GM23338 (cell line): ENCODE results near the gene CMYA5. TPM values are rescaled to one million over a fixed set of nuclear protein-coding genes. Genes with fewer than 3 reads are reported as not detected.
A peak's percentile ranks its signal among the peaks of the same experiment; 100 is the strongest.

Source experiments
- ATAC-seq: fragments of 200-7000 bp; cut with Tn5 transposase; 3 replicates; pipeline ENCODE4 v1.9.1; 2020
- DNase-seq: peaks from one replicate; pipeline ENCODE4 v3.0.0-alpha.2; 2015; ENCODE audit warnings: low spot score
- H2AFZ ChIP-seq: fragments of 200-600 bp; sonication (generic); 2 replicates; pipeline ENCODE4 v1.8.0; 2016; ENCODE audit warnings: antibody characterized with exemption, mild to moderate bottlenecking, moderate library complexity
- H3F3A ChIP-seq: fragments of 200-600 bp; sonication (generic); replicated peaks from 2 replicates; pipeline ENCODE4 v1.8.0; 2017; ENCODE audit warnings: antibody characterized with exemption, mixed run types, low read depth
- H3K27ac ChIP-seq: fragments of 200-600 bp; sonication (generic); 2 replicates; pipeline ENCODE4 v1.6.1; 2016; ENCODE audit warnings: low read depth
- H3K27me3 ChIP-seq: fragments of 200-600 bp; sonication (generic); 2 replicates; pipeline ENCODE4 v1.8.0; 2016; ENCODE audit warnings: mild to moderate bottlenecking, mixed run types, moderate library complexity; ENCODE audit not compliant: insufficient read depth
- H3K36me3 ChIP-seq: fragments of 200-600 bp; sonication (generic); 2 replicates; pipeline ENCODE4 v1.8.0; 2016; ENCODE audit warnings: mild to moderate bottlenecking; ENCODE audit not compliant: insufficient read depth
- H3K4me1 ChIP-seq: fragments of 200-600 bp; sonication (generic); 2 replicates; pipeline ENCODE4 v1.8.0; 2016; ENCODE audit warnings: mild to moderate bottlenecking, moderate library complexity; ENCODE audit not compliant: insufficient read depth
- H3K4me2 ChIP-seq: fragments of 200-600 bp; sonication (generic); 2 replicates; pipeline ENCODE4 v1.7.1; 2017; ENCODE audit warnings: mixed run types
- H3K4me3 ChIP-seq: fragments of 200-600 bp; sonication (generic); 2 replicates; pipeline ENCODE4 v1.6.1; 2016; ENCODE audit warnings: mixed run types
- H3K79me2 ChIP-seq: fragments of 200-600 bp; sonication (generic); replicated peaks from 2 replicates; pipeline ENCODE4 v1.8.0; 2017; ENCODE audit warnings: mild to moderate bottlenecking; ENCODE audit not compliant: insufficient read depth
- H3K9me2 ChIP-seq: fragments of 200-600 bp; sonication (generic); 2 replicates; pipeline ENCODE4 v1.8.0; 2017; ENCODE audit not compliant: insufficient read depth
- H4K20me1 ChIP-seq: fragments of 200-600 bp; sonication (generic); replicated peaks from 2 replicates; pipeline ENCODE4 v1.8.0; 2017; ENCODE audit warnings: mild to moderate bottlenecking; ENCODE audit not compliant: insufficient read depth
- H3K27ac Mint-ChIP-seq: 2 replicates; pipeline ENCODE4 v1.8.0; 2020; ENCODE audit warnings: inconsistent platforms, mild to moderate bottlenecking, moderate library complexity, mixed read lengths
- H3K27me3 Mint-ChIP-seq: 3 replicates; pipeline ENCODE4 v1.8.0; 2022; ENCODE audit warnings: low read depth, mild to moderate bottlenecking, moderate library complexity, mixed read lengths, inconsistent platforms; ENCODE audit not compliant: insufficient read depth, poor library complexity
- H3K36me3 Mint-ChIP-seq: 3 replicates; pipeline ENCODE4 v1.8.0; 2021; ENCODE audit warnings: low read depth, mild to moderate bottlenecking, inconsistent platforms, moderate library complexity, mixed read lengths
- H3K4me1 Mint-ChIP-seq: 3 replicates; pipeline ENCODE4 v1.8.0; 2020; ENCODE audit warnings: mild to moderate bottlenecking, inconsistent platforms, mixed read lengths
- H3K4me3 Mint-ChIP-seq: 3 replicates; pipeline ENCODE4 v1.8.0; 2021; ENCODE audit warnings: moderate library complexity, mild to moderate bottlenecking, inconsistent platforms, mixed read lengths
- H3K9me3 Mint-ChIP-seq: 3 replicates; pipeline ENCODE4 v1.8.0; 2020; ENCODE audit warnings: moderate library complexity, mild to moderate bottlenecking, inconsistent platforms, mixed read lengths
- CREB1 ChIP-seq: fragments of 250-450 bp; sonication (Bioruptor Pico); IDR thresholded peaks from 2 replicates; pipeline ENCODE4 v1.5.0; 2020; ENCODE audit warnings: low read depth, mild to moderate bottlenecking, moderate library complexity
- CTCF ChIP-seq, 2 experiments: fragments of 200-600 bp in 1 of 2; sonication (generic) in 1 of 2; conservative IDR thresholded peaks; 2 replicates each; pipeline versions ENCODE4 v1.5.1 to v1.6.1; 2016 to 2017; ENCODE audit warnings: antibody characterized with exemption in 2 of 2, low read depth in 2 of 2, mild to moderate bottlenecking in 2 of 2, moderate library complexity in 1 of 2
- ETS1 ChIP-seq: IDR thresholded peaks from 2 replicates; pipeline ENCODE4 v1.6.1; 2016; ENCODE audit warnings: antibody characterized with exemption
- EZH2 ChIP-seq: fragments of 200-600 bp; sonication (generic); IDR thresholded peaks from one replicate; pipeline ENCODE4 v1.8.0; 2017; ENCODE audit warnings: antibody characterized with exemption, mild to moderate bottlenecking, low read depth; ENCODE audit not compliant: unreplicated experiment
- EZH2phosphoT487 ChIP-seq: fragments of 200-600 bp; sonication (generic); IDR thresholded peaks from one replicate; pipeline ENCODE4 v1.8.1; 2018; ENCODE audit warnings: antibody characterized with exemption; ENCODE audit not compliant: unreplicated experiment
- JUNB ChIP-seq: IDR thresholded peaks from one replicate; pipeline ENCODE4 v1.6.1; 2016; ENCODE audit warnings: antibody characterized with exemption; ENCODE audit not compliant: unreplicated experiment
- NANOG ChIP-seq: IDR thresholded peaks from 2 replicates; pipeline ENCODE4 v1.6.1; 2016; ENCODE audit warnings: antibody characterized with exemption, borderline replicate concordance
- POLR2AphosphoS5 ChIP-seq: IDR thresholded peaks from 2 replicates; pipeline ENCODE4 v1.6.1; 2016; ENCODE audit warnings: antibody characterized with exemption, low read depth
- STAT1 ChIP-seq: IDR thresholded peaks from one replicate; pipeline ENCODE4 v1.6.1; 2016; ENCODE audit warnings: antibody characterized with exemption; ENCODE audit not compliant: unreplicated experiment
- ZNF114 ChIP-seq: fragments of 250-450 bp; sonication (Bioruptor Pico); IDR thresholded peaks from 2 replicates; pipeline ENCODE4 v1.5.0; 2020; ENCODE audit warnings: mild to moderate bottlenecking, moderate library complexity
- ZNF331 ChIP-seq: fragments of 250-450 bp; sonication (Bioruptor Pico); IDR thresholded peaks from 2 replicates; pipeline ENCODE4 v1.5.0; 2020; ENCODE audit warnings: low read depth, mild to moderate bottlenecking, moderate library complexity
- ZNF462 ChIP-seq: fragments of 250-450 bp; sonication (Bioruptor Pico); IDR thresholded peaks from 2 replicates; pipeline ENCODE4 v1.5.0; 2020; ENCODE audit warnings: mild to moderate bottlenecking, moderate library complexity
- polyA plus RNA-seq: library from polyadenylated mRNA; unstranded; fragments of >200 nt; fragmentation: Nextera tagmentation; extraction: Ambion mirVana; gene quantifications from 2 replicates; pipeline ENCODE4 v1.2.1, GENCODE V29; 2016
- total RNA-seq: library from RNA; depleted of rRNA; stranded (reverse); fragments of >200 nt; shearing (Covaris generic); gene quantifications from 2 replicates; pipeline ENCODE4 v1.2.3, GENCODE V29; 2014

Gene CMYA5
- total and polyA plus RNA-seq, 2 experiments from 2014 or later, result 0.45 to 0.49 TPM

GRCh38 chr5:79842006-79842881, 152.6 kb downstream of the CMYA5 start:
- H3K9me3 Mint-ChIP-seq, result no peaks in the 10 kb centered on the region
- Histone ChIP-seq H3K9me2 (0 out of 2 replicates have a peak, but pooled peaks cover 7% of the 10 kb centered on the region), H4K20me1 (no peaks in the 10 kb centered on the region), H3K27me3 (no peaks in the 10 kb centered on the region), H3K79me2 (no peaks in the 10 kb centered on the region), H3K4me2 (no peak overlapping the region), H3K4me1 (no peaks in the 10 kb centered on the region), H3K4me3 (no peak overlapping the region), H2AFZ (no peak overlapping the region), H3F3A (no peaks in the 10 kb centered on the region), H3K27ac (no peak overlapping the region), H3K36me3 (no peaks in the 10 kb centered on the region)
- TF ChIP-seq JUNB (no peak), NANOG (no peak), CREB1 (no peak)
- H3K4me1 Mint-ChIP-seq, result peaks cover 7% of the 10 kb centered on the region
- DNase-seq (no peak), ATAC-seq (no peak)
- no peak overlapping the region for H3K27ac Mint-ChIP-seq
- H3K4me3 Mint-ChIP-seq, result no peak overlapping the region
- H3K36me3 Mint-ChIP-seq, result no peaks in the 10 kb centered on the region
- H3K27me3 Mint-ChIP-seq, result peaks cover 2% of the 10 kb centered on the region

GRCh38 chr5:79842991-79843390, 153.4 kb downstream of the CMYA5 start:
- Histone ChIP-seq H3F3A (no peaks in the 10 kb centered on the region), H3K27me3 (no peaks in the 10 kb centered on the region), H2AFZ (0 out of 2 replicates have a peak overlapping the region, but pooled peaks have one; percentile 23), H4K20me1 (no peaks in the 10 kb centered on the region), H3K9me2 (0 out of 2 replicates have a peak, but pooled peaks cover 7% of the 10 kb centered on the region), H3K4me1 (no peaks in the 10 kb centered on the region), H3K79me2 (no peaks in the 10 kb centered on the region), H3K36me3 (no peaks in the 10 kb centered on the region), H3K4me3 (no peak overlapping the region), H3K4me2 (no peak overlapping the region), H3K27ac (no peak overlapping the region)
- DNase-seq (no peak), ATAC-seq (no peak)
- H3K36me3 Mint-ChIP-seq, result no peaks in the 10 kb centered on the region
- peaks cover 2% of the 10 kb centered on the region for H3K27me3 Mint-ChIP-seq
- no peak overlapping the region for H3K27ac Mint-ChIP-seq
- H3K4me3 Mint-ChIP-seq, result no peak overlapping the region
- H3K9me3 Mint-ChIP-seq, result no peaks in the 10 kb centered on the region
- peaks cover 7% of the 10 kb centered on the region for H3K4me1 Mint-ChIP-seq
- TF ChIP-seq ZNF462 (no peak), EZH2 (no peak), POLR2AphosphoS5 (no peak), ZNF331 (CRISPR knock-in tag) (no peak), ZNF114 (CRISPR knock-in tag) (no peak), CREB1 (no peak), CTCF (conservative IDR thresholded peaks at IDR 0.05; ENCODE audit: low read depth in 2 of 2) (no peak), EZH2phosphoT487 (no peak), NANOG (no peak), ETS1 (no peak), STAT1 (no peak)
